K562 (cell line): ENCODE data around the gene TRAP1. TPM values are rescaled to one million over a fixed set of nuclear protein-coding genes. Genes with fewer than 3 reads are reported as not detected.

Experiments used
- EZH2 ChIP-seq: IDR thresholded peaks from 2 replicates; pipeline ENCODE4 v1.6.1; 2012; ENCODE audit warnings: low read depth, mild to moderate bottlenecking, inconsistent platforms, low read length, borderline replicate concordance
- FOSL1 ChIP-seq: fragments of 200-800 bp; sonication (Bioruptor generic); conservative IDR thresholded peaks from 2 replicates; pipeline ENCODE4 v1.6.1; 2016; ENCODE audit warnings: missing genetic modification characterization, missing compliant biosample characterization
- GABPA ChIP-seq: fragments of 200-800 bp; sonication (Bioruptor generic); conservative IDR thresholded peaks from 2 replicates; pipeline ENCODE4 v1.6.1; 2016; ENCODE audit warnings: low read depth, missing genetic modification characterization, missing compliant biosample characterization
- GATAD2B ChIP-seq: fragments of 450-650 bp; IDR thresholded peaks from 2 replicates; pipeline ENCODE4 v1.6.1; 2017; ENCODE audit warnings: mild to moderate bottlenecking, borderline replicate concordance
- GTF2F1 ChIP-seq: IDR thresholded peaks from 2 replicates; pipeline ENCODE4 v1.6.1; 2011; ENCODE audit warnings: low read depth, low read length, improper control_type of control experiment
- HDAC1 ChIP-seq, 2 experiments: fragments of 450-650 bp; IDR thresholded peaks; 2 replicates each; pipeline ENCODE4 v1.6.1; 2016 to 2017; ENCODE audit warnings: inconsistent platforms in 1 of 2, mild to moderate bottlenecking in 1 of 2, moderate library complexity in 1 of 2
- HMBOX1 ChIP-seq: sonication (generic); IDR thresholded peaks from 2 replicates; pipeline ENCODE4 v1.6.1; 2016
- KDM5B ChIP-seq: fragments of 200-600 bp; sonication (generic); IDR thresholded peaks from 2 replicates; pipeline ENCODE4 v1.6.1; 2012; ENCODE audit warnings: low read depth, mild to moderate bottlenecking, moderate library complexity, low read length, control low read depth, inconsistent platforms; ENCODE audit not compliant: insufficient replicate concordance
- MAX ChIP-seq: sonication (generic); formaldehyde crosslinking; IDR thresholded peaks from 2 replicates; pipeline ENCODE4 v1.9.0; 2022; ENCODE audit warnings: mild to moderate bottlenecking, missing genetic modification reagents
- MAZ ChIP-seq, 2 experiments: fragments of 450-650 bp in 1 of 2; sonication (generic) in 1 of 2; formaldehyde crosslinking; IDR thresholded peaks in 1 of 2; conservative IDR thresholded peaks in 1 of 2; 2 replicates each; pipeline versions ENCODE4 v1.4.0 to v1.5.0; 2020; ENCODE audit warnings: mild to moderate bottlenecking in 1 of 2, missing genetic modification reagents in 1 of 2
- MED1 ChIP-seq: sonication (generic); formaldehyde crosslinking; IDR thresholded peaks from 2 replicates; pipeline ENCODE4 v1.8.1; 2023; ENCODE audit warnings: missing genetic modification reagents, borderline replicate concordance
- MIER1 ChIP-seq: fragments of 450-650 bp; IDR thresholded peaks from 2 replicates; pipeline ENCODE4 v1.6.1; 2016; ENCODE audit warnings: antibody characterized with exemption, mild to moderate bottlenecking, low read depth
- MYBL2 ChIP-seq, 2 experiments: fragments of 450-650 bp in 1 of 2; sonication (generic) in 1 of 2; formaldehyde crosslinking in 1 of 2; IDR thresholded peaks; 2 replicates each; pipeline versions ENCODE4 v1.6.1 to v1.8.1; 2017 to 2022; ENCODE audit warnings: borderline replicate concordance in 1 of 2, inconsistent platforms in 1 of 2, low read depth in 1 of 2, mild to moderate bottlenecking in 1 of 2, missing genetic modification reagents in 1 of 2, moderate library complexity in 1 of 2
- NCOA6 ChIP-seq: fragments of 450-650 bp; IDR thresholded peaks from 2 replicates; pipeline ENCODE4 v1.6.1; 2017; ENCODE audit warnings: mild to moderate bottlenecking
- NEUROD1 ChIP-seq: fragments of 150-350 bp; IDR thresholded peaks from 2 replicates; pipeline ENCODE4 v1.6.1; 2014; ENCODE audit warnings: borderline replicate concordance, low read length, low read depth; ENCODE audit not compliant: partially characterized antibody
- NFIX ChIP-seq: fragments of 250-450 bp; sonication (Bioruptor Pico); IDR thresholded peaks from 2 replicates; pipeline ENCODE4 v1.4.0; 2020; ENCODE audit warnings: low read depth, mild to moderate bottlenecking, moderate library complexity
- NUFIP1 ChIP-seq: fragments of 450-650 bp; IDR thresholded peaks from 2 replicates; pipeline ENCODE4 v1.6.1; 2018; ENCODE audit not compliant: partially characterized antibody
- PHF21A ChIP-seq: fragments of 450-650 bp; IDR thresholded peaks from 2 replicates; pipeline ENCODE4 v1.6.1; 2017; ENCODE audit warnings: low read depth, borderline replicate concordance
- SMARCA4 ChIP-seq: fragments of 450-650 bp; IDR thresholded peaks from 2 replicates; pipeline ENCODE4 v1.6.1; 2016
- SNIP1 ChIP-seq: fragments of 450-650 bp; IDR thresholded peaks from 2 replicates; pipeline ENCODE4 v1.7.1; 2017; ENCODE audit warnings: low read depth, mild to moderate bottlenecking
- YBX1 ChIP-seq: fragments of 450-650 bp; IDR thresholded peaks from 2 replicates; pipeline ENCODE4 v1.7.1; 2016; ENCODE audit warnings: mild to moderate bottlenecking
- ZFP36 ChIP-seq: fragments of 150-350 bp; IDR thresholded peaks from 2 replicates; pipeline ENCODE4 v1.6.1; 2018; ENCODE audit warnings: low read length, low read depth; ENCODE audit not compliant: partially characterized antibody
- ZNF184 ChIP-seq: sonication (generic); formaldehyde crosslinking; IDR thresholded peaks from 2 replicates; pipeline ENCODE4 v1.5.0; 2020; ENCODE audit warnings: missing genetic modification reagents
- ZNF445 ChIP-seq: fragments of 250-450 bp; sonication (Bioruptor Pico); IDR thresholded peaks from 2 replicates; pipeline ENCODE4 v1.4.0; 2020; ENCODE audit warnings: low read depth, mild to moderate bottlenecking, moderate library complexity
- ZNF696 ChIP-seq: fragments of 250-450 bp; sonication (Bioruptor Pico); conservative IDR thresholded peaks from 2 replicates; pipeline ENCODE4 v1.4.0; 2020; ENCODE audit warnings: mild to moderate bottlenecking, moderate library complexity
- ZNF764 ChIP-seq: fragments of 250-450 bp; sonication (Bioruptor Pico); IDR thresholded peaks from 2 replicates; pipeline ENCODE4 v1.4.0; 2020; ENCODE audit warnings: low read depth, mild to moderate bottlenecking, moderate library complexity
- polyA plus RNA-seq, 8 experiments: library from polyadenylated mRNA; depleted of rRNA in 4 of 8; stranded (reverse) in 5 of 8; unstranded in 3 of 8; fragments of >200 nt; fragmentation: Nextera tagmentation in 2 of 8; fragmentation: Illumina TruSeq in 1 of 8; extraction: Ambion mirVana in 2 of 8; extraction: Trizol in 1 of 8; gene quantifications; 2 replicates each; pipeline versions ENCODE4 v1.2.1 to v1.2.3, GENCODE V29; 2011 to 2014; ENCODE audit warnings: inconsistent platforms in 1 of 8, missing spikeins in 1 of 8
- total RNA-seq, 7 experiments: library from RNA; depleted of rRNA in 6 of 7; stranded (reverse); fragments of >200 nt in 6 of 7; fragmentation: Illumina TruSeq in 2 of 7; extraction: Trizol in 2 of 7; gene quantifications; 2 replicates each; pipeline versions ENCODE4 v1.2.1 to v1.2.3, GENCODE V29; 2011 to 2021; ENCODE audit warnings: low replicate concordance in 1 of 7
- TF ChIP-seq, protein P1 (sequence below): fragments of 450-650 bp; formaldehyde crosslinking; IDR thresholded peaks from 2 replicates; pipeline ENCODE4 v1.4.0; 2022; ENCODE audit warnings: missing genetic modification characterization

TRAP1 gene
- total and polyA plus RNA-seq, 9 of the 15 experiments (the other 6 are each of a cell fraction or from before 2014, with no cell fraction given): 19.1 to 436 (median 301) TPM

DNA sequence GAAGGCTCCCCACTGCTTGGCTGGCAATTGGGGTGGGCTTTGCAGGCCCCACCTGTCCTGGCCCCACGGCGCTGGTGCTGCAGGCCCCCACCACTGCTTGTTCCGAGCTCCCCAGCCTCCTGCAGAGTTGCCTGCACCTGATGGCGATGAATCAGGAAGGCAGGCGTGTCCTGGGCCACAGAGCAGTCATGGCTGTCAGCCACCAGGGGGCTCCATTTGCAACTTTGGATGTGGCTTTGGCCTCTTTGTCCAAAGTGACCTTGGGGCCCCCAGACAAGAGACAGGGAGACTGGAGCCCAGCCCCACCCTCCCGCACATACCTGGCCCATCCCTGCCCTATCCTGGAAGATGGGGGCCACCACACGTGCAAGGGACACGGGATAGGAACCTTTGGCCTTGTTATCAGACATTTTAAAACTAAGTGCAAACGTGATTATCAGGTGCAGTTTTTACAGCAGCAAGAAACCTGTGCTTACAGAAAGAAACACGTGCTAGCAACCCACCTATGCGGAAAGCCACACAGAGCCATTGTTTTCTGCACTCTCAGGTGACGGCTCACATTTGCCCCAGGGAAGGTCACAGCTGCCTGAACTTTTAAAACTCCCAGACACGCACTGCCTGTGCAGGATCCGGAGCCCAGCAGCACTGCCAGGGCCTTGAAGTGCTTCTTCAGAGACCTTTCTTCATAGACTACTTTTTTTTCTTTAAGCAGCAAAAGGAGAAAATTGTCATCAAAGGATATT is 62.9 kb downstream of the TRAP1 start, which contains the start of gene DNASE1 (continued):
- TF ChIP-seq HMBOX1 (no peak), ZNF445 (CRISPR knock-in tag) (no peak), GABPA (tag) (no peak), ZNF764 (CRISPR knock-in tag) (no peak), GATAD2B (no peak), MAX (CRISPR knock-in tag) (peak; percentile 53), YBX1 (no peak), GTF2F1 (no peak), KDM5B (no peak), NEUROD1 (no peak), ZNF184 (CRISPR knock-in tag) (no peak), ZNF696 (CRISPR knock-in tag) (no peak), SNIP1 (no peak), MYBL2 (IDR thresholded peaks at IDR 0.05; ENCODE audit: low read depth) (no peak), MYBL2 (CRISPR knock-in tag; IDR thresholded peaks at IDR 0.05; ENCODE audit: borderline replicate concordance) (no peak), FOSL1 (tag) (peak; percentile 35; the same call in 1 of the 2 replicates), MED1 (CRISPR knock-in tag) (no peak), NFIX (no peak), MAZ (CRISPR knock-in tag; conservative IDR thresholded peaks at IDR 0.05 in 1 of 2, IDR thresholded peaks at IDR 0.05 in 1 of 2) (no peak; a peak in 1 of 4 replicates), NCOA6 (no peak), HDAC1 (IDR thresholded peaks at IDR 0.05) (no peak), PHF21A (no peak), EZH2 (no peak), MIER1 (no peak), ZFP36 (peak; percentile 6), NUFIP1 (no peak), SMARCA4 (no peak)
- TF ChIP-seq, protein P1, sequence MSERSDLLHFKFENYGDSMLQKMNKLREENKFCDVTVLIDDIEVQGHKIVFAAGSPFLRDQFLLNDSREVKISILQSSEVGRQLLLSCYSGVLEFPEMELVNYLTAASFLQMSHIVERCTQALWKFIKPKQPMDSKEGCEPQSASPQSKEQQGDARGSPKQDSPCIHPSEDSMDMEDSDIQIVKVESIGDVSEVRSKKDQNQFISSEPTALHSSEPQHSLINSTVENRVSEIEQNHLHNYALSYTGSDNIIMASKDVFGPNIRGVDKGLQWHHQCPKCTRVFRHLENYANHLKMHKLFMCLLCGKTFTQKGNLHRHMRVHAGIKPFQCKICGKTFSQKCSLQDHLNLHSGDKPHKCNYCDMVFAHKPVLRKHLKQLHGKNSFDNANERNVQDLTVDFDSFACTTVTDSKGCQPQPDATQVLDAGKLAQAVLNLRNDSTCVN (CRISPR knock-in tag): no peak
